Activated naive CD8-positive, alpha-beta T cell treated with anti-CD3 and anti-CD28 coated beads, Interleukin-2, amount 50 U/mL, for 24 hours (primary cell): ENCODE results near the gene NBEA.
A peak's percentile ranks its signal among the peaks of the same experiment; 100 is the strongest.

Experiments used
- ATAC-seq: fragments of 150-1000 bp; cut with Tn5 transposase; one replicate; pipeline ENCODE4 v1.10.0; 2021
- DNase-seq: peaks from one replicate; pipeline ENCODE4 v3.0.0; 2021
- H3K27ac Mint-ChIP-seq: one replicate; pipeline ENCODE4 v1.8.0; 2021; ENCODE audit warnings: mild to moderate bottlenecking, mixed read lengths
- H3K27me3 Mint-ChIP-seq: one replicate; pipeline ENCODE4 v1.8.0; 2021; ENCODE audit warnings: mixed read lengths
- H3K36me3 Mint-ChIP-seq: one replicate; pipeline ENCODE4 v1.8.0; 2021; ENCODE audit warnings: low read depth, mixed read lengths
- H3K4me1 Mint-ChIP-seq: one replicate; pipeline ENCODE4 v1.8.0; 2021; ENCODE audit warnings: mixed read lengths
- H3K4me3 Mint-ChIP-seq: one replicate; pipeline ENCODE4 v1.8.0; 2021; ENCODE audit warnings: mild to moderate bottlenecking, moderate library complexity, mixed read lengths
- H3K9me3 Mint-ChIP-seq: one replicate; pipeline ENCODE4 v1.8.0; 2021; ENCODE audit warnings: mixed read lengths

NBEA gene

DNA sequence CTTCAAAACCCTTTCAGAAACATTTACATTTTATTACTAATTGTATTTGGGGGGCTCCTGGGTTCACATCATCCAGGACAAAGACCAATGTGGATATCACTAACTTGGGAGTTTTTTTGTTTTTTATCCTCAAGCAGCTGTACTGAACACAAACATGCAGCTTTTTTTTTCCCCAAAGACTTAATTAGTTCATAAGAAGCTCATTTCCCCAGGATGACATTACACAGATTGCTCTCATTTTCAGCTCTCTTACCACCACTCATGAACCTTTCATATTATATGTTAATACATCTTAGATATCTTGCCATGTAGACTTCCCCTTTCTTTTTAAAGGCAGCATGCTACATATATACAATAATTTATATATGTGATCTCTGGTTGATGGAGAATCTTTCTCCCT is 653.1 kb downstream of the NBEA start:
- Mint-ChIP-seq H3K4me1 (no peaks in the 10 kb centered on the region), H3K4me3 (no peak overlapping the region), H3K36me3 (no peaks in the 10 kb centered on the region), H3K27me3 (no peaks in the 10 kb centered on the region), H3K27ac (no peak overlapping the region), H3K9me3 (no peaks in the 10 kb centered on the region)
- ATAC-seq = no peak
- no peak for DNase-seq

DNA sequence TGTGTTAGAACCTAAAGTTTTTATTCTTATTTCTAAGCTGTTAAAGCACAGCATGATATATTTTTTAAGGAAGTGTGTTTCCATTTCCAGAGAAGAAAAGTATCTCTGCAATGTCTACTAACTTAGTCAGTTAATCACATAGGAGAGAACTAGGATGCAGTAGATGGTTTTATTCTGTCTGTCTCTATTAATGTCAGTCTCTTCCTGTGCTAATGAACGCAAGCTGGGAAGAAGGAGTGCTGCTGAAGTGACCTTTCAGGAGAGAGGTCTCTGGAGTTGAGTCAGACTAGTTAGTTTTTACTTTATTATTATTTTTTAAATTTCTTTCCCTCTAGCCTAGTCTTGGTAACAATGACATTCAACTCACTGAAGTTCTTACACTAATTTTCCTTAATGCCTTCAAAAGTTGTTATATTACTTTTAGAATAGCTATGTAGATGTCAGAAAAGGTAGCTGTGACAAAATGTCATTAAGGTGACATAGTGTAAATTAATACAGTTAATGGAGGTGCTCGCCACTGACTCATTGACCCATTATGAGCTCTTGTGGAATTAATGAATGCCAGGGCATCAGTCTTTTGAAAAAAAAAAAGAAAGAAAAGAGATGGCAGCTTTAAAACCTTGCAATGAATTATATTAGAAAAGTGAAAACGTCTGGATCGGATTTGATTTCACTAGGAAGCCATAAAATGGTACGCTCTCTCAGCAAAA is 654.4 kb downstream of the NBEA start:
- DNase-seq = no peak
- H3K36me3 Mint-ChIP-seq = no peaks in the 10 kb centered on the region
- H3K4me3 Mint-ChIP-seq = no peak overlapping the region
- no peaks in the 10 kb centered on the region for H3K9me3 Mint-ChIP-seq
- no peaks in the 10 kb centered on the region for H3K4me1 Mint-ChIP-seq
- H3K27ac Mint-ChIP-seq = no peak overlapping the region
- no peaks in the 10 kb centered on the region for H3K27me3 Mint-ChIP-seq
- no peak for ATAC-seq

- H3K36me3 Mint-ChIP-seq = no peaks in the 10 kb centered on the region
- ATAC-seq (no peak), DNase-seq (no peak)
- no peaks in the 10 kb centered on the region for H3K4me1 Mint-ChIP-seq
- H3K27ac Mint-ChIP-seq = no peak overlapping the region
- no peak overlapping the region for H3K4me3 Mint-ChIP-seq
- no peaks in the 10 kb centered on the region for H3K9me3 Mint-ChIP-seq
- no peaks in the 10 kb centered on the region for H3K27me3 Mint-ChIP-seq
These were observed 655.4 kb downstream of the NBEA start for GRCh38 chr13:35597451-35597850.

DNA sequence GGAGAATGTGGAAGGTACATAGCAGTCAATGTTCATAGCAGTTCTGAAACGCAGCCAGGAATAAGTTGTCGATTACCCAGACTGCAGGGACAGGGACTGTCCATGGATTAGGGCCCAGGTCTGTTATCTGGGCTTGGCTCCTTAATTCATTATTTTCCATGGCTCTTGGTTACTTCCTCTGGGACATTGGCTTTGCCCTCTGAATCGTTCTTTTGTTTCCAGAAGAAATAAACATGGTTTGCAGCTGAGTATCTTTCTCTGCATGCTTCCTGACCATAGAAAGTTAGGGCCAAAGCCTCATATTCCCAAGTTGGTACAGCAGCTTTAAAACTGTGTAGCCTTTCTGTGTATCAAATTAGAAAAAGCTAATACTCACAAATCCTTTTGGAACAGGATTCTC is 656.2 kb downstream of the NBEA start:
- ATAC-seq = no peak
- no peaks in the 10 kb centered on the region for H3K36me3 Mint-ChIP-seq
- H3K4me3 Mint-ChIP-seq = no peak overlapping the region
- no peaks in the 10 kb centered on the region for H3K4me1 Mint-ChIP-seq
- DNase-seq = no peak
- no peaks in the 10 kb centered on the region for H3K9me3 Mint-ChIP-seq
- H3K27me3 Mint-ChIP-seq = no peaks in the 10 kb centered on the region
- H3K27ac Mint-ChIP-seq = no peak overlapping the region

- no peak for DNase-seq
- Mint-ChIP-seq H3K36me3 (no peaks in the 10 kb centered on the region), H3K27ac (no peak overlapping the region), H3K4me3 (no peak overlapping the region), H3K27me3 (no peaks in the 10 kb centered on the region), H3K4me1 (no peaks in the 10 kb centered on the region), H3K9me3 (no peaks in the 10 kb centered on the region)
- no peak for ATAC-seq
These were observed 656.8 kb downstream of the NBEA start for GRCh38 chr13:35598790-35599369.

GRCh38 chr13:35599384-35599783 is 657.3 kb downstream of the NBEA start:
- Mint-ChIP-seq H3K4me1 (no peaks in the 10 kb centered on the region), H3K27ac (no peak overlapping the region), H3K36me3 (no peaks in the 10 kb centered on the region), H3K4me3 (no peak overlapping the region), H3K9me3 (no peaks in the 10 kb centered on the region), H3K27me3 (no peaks in the 10 kb centered on the region)
- DNase-seq (no peak), ATAC-seq (no peak)

DNA sequence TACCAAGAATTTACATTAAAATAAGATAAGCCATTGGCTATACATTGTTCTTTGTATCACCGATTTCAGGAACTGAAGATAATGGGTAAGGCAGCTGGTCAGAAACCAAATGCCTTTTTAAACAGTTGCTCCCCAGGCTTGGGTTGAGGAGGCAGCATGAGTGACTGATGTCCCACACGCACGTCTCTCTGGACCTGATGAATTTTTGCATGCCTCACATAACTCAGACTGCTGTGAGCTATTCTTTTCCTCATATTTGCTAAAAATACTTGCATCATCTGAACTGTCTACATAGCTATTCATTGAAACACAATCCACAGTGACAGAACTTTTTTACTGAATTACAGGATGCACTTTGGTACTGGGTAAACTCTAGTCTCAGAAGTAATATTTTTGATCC is 658.1 kb downstream of the NBEA start:
- ATAC-seq = no peak
- Mint-ChIP-seq H3K4me1 (no peaks in the 10 kb centered on the region), H3K36me3 (no peaks in the 10 kb centered on the region), H3K9me3 (no peaks in the 10 kb centered on the region), H3K27me3 (no peaks in the 10 kb centered on the region), H3K4me3 (no peak overlapping the region), H3K27ac (no peak overlapping the region)
- no peak for DNase-seq

- H3K27me3 Mint-ChIP-seq = no peaks in the 10 kb centered on the region
- H3K9me3 Mint-ChIP-seq = no peaks in the 10 kb centered on the region
- no peaks in the 10 kb centered on the region for H3K4me1 Mint-ChIP-seq
- DNase-seq (no peak), ATAC-seq (no peak)
- H3K36me3 Mint-ChIP-seq = no peaks in the 10 kb centered on the region
- H3K4me3 Mint-ChIP-seq = no peak overlapping the region
- H3K27ac Mint-ChIP-seq = no peak overlapping the region
These were observed 661.7 kb downstream of the NBEA start for GRCh38 chr13:35603593-35604285.

DNA sequence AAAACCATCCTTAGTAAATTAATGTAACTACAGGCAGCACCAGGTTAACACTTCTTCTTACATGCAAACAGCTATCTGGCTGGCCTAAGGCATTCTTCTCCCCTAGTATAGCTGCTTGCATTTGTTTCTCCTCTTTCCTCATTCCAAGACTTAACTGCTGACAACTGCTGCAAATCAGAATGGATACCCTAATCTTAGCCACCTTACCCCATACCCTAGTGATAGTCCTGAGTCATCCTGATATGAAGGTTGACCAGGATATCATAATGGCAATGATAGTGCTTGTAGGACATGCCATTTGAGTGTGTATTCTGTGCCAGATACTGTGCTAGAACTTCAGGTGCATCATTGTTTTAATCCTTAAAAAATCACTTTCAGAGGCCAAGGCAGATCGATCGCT is 672.6 kb downstream of the NBEA start:
- Mint-ChIP-seq H3K4me3 (no peak overlapping the region), H3K9me3 (peaks cover 3% of the 10 kb centered on the region), H3K27me3 (no peaks in the 10 kb centered on the region), H3K27ac (no peak overlapping the region), H3K36me3 (no peaks in the 10 kb centered on the region), H3K4me1 (no peaks in the 10 kb centered on the region)
- DNase-seq = no peak
- no peak for ATAC-seq

DNA sequence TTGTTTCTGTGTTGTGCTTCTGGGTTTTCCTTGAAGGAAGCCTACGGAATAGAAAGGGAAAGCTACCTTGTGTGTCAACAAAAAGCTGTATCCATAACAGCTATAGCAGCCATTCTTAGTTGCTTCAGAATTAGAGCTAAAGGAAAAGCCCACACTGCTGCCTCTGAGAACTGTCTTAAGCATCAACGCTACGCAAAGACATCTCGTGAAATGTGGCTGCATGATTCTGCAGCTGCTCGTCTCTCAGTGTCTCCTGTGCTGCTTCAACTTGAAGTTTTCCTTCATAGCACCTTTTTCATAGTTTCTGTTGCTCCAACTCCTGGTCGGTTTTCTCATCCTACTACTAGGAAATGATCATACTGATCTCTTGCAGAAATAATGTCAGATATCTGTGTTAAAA is 675.4 kb downstream of the NBEA start:
- Mint-ChIP-seq H3K27me3 (no peaks in the 10 kb centered on the region), H3K9me3 (peaks cover 3% of the 10 kb centered on the region), H3K4me3 (no peak overlapping the region), H3K36me3 (no peaks in the 10 kb centered on the region), H3K4me1 (peaks cover 5% of the 10 kb centered on the region), H3K27ac (no peak overlapping the region)
- no peak for ATAC-seq
- no peak for DNase-seq

- H3K27ac Mint-ChIP-seq = no peak overlapping the region
- H3K36me3 Mint-ChIP-seq = no peaks in the 10 kb centered on the region
- no peaks in the 10 kb centered on the region for H3K27me3 Mint-ChIP-seq
- H3K4me1 Mint-ChIP-seq = peaks cover 5% of the 10 kb centered on the region
- H3K4me3 Mint-ChIP-seq = no peak overlapping the region
- no peak for DNase-seq
- peaks cover 3% of the 10 kb centered on the region for H3K9me3 Mint-ChIP-seq
- ATAC-seq = no peak
These were observed 676.6 kb downstream of the NBEA start for GRCh38 chr13:35618565-35619083.

- Mint-ChIP-seq H3K27me3 (no peaks in the 10 kb centered on the region), H3K4me1 (peaks cover 5% of the 10 kb centered on the region), H3K9me3 (no peaks in the 10 kb centered on the region), H3K27ac (no peak overlapping the region), H3K36me3 (no peaks in the 10 kb centered on the region), H3K4me3 (no peak overlapping the region)
- DNase-seq = no peak
- ATAC-seq = no peak
These were observed 679.9 kb downstream of the NBEA start for GRCh38 chr13:35621989-35622388.

- H3K27ac Mint-ChIP-seq = no peak overlapping the region
- no peaks in the 10 kb centered on the region for H3K9me3 Mint-ChIP-seq
- peaks cover 2% of the 10 kb centered on the region for H3K36me3 Mint-ChIP-seq
- H3K4me3 Mint-ChIP-seq = no peak overlapping the region
- DNase-seq (no peak), ATAC-seq (no peak)
- no peaks in the 10 kb centered on the region for H3K4me1 Mint-ChIP-seq
- no peaks in the 10 kb centered on the region for H3K27me3 Mint-ChIP-seq
These were observed 687.0 kb downstream of the NBEA start for GRCh38 chr13:35629026-35629425.

- no peaks in the 10 kb centered on the region for H3K9me3 Mint-ChIP-seq
- no peak overlapping the region for H3K4me3 Mint-ChIP-seq
- DNase-seq = no peak
- peak; percentile 61 for ATAC-seq
- H3K36me3 Mint-ChIP-seq = peaks cover 2% of the 10 kb centered on the region
- no peak overlapping the region for H3K27ac Mint-ChIP-seq
- H3K4me1 Mint-ChIP-seq = no peaks in the 10 kb centered on the region
- no peaks in the 10 kb centered on the region for H3K27me3 Mint-ChIP-seq
These were observed 688.6 kb downstream of the NBEA start for GRCh38 chr13:35630551-35631275.

DNA sequence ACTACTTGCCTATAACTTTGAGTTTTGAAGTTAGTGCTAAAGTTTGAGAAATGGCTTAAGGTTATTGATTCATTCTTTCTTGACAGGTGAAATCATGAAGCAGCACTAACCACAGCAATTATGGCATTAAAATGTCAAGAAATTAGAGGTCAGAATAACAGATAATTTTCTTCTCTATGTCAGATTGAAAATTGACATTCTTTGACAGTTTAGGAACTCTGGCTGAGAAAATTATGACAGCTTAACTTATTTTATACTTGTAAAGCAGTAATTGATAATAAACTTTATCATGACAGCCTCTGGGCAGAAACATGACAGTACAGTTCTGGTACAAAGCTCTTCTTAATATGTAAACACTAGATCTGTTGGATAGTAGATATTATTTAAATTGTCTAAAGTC is 689.6 kb downstream of the NBEA start:
- Mint-ChIP-seq H3K9me3 (no peaks in the 10 kb centered on the region), H3K4me3 (no peak overlapping the region), H3K36me3 (peaks cover 2% of the 10 kb centered on the region), H3K27me3 (no peaks in the 10 kb centered on the region), H3K27ac (no peak overlapping the region), H3K4me1 (no peaks in the 10 kb centered on the region)
- no peak for ATAC-seq
- no peak for DNase-seq
